K562 (cell line): ENCODE data around the gene IKZF3.

Experiments
- BHLHE40 ChIP-seq: IDR thresholded peaks from 2 replicates; pipeline ENCODE4 v1.6.1; 2011; ENCODE audit warnings: low read length, improper control_type of control experiment
- BRF1 ChIP-seq: IDR thresholded peaks from 3 replicates; pipeline ENCODE4 v1.6.1; 2011; ENCODE audit warnings: borderline replicate concordance, mild to moderate bottlenecking; ENCODE audit not compliant: insufficient read length; ENCODE audit errors: extremely low read depth
- CLOCK ChIP-seq: fragments of 250-450 bp; sonication (Bioruptor Pico); IDR thresholded peaks from 2 replicates; pipeline ENCODE4 v1.4.0; 2020; ENCODE audit warnings: mild to moderate bottlenecking, moderate library complexity, borderline replicate concordance
- FOSL1 ChIP-seq: fragments of 200-800 bp; sonication (Bioruptor generic); conservative IDR thresholded peaks from 2 replicates; pipeline ENCODE4 v1.6.1; 2016; ENCODE audit warnings: missing genetic modification characterization, missing compliant biosample characterization
- HES1 ChIP-seq: fragments of 450-650 bp; IDR thresholded peaks from 2 replicates; pipeline ENCODE4 v1.6.1; 2016; ENCODE audit warnings: low read depth, mild to moderate bottlenecking, moderate library complexity
- HEY1 ChIP-seq: fragments of 250-450 bp; sonication (Bioruptor Pico); IDR thresholded peaks from 2 replicates; pipeline ENCODE4 v1.5.0; 2020; ENCODE audit warnings: mild to moderate bottlenecking, moderate library complexity, borderline replicate concordance
- KDM1A ChIP-seq, 2 experiments: fragments of 450-650 bp; IDR thresholded peaks; 2 replicates each; pipeline ENCODE4 v1.6.1; 2016; ENCODE audit warnings: mild to moderate bottlenecking in 2 of 2
- KLF13 ChIP-seq: fragments of 450-650 bp; IDR thresholded peaks from 2 replicates; pipeline ENCODE4 v1.6.1; 2016; ENCODE audit warnings: missing genetic modification characterization, low read depth, mild to moderate bottlenecking, missing compliant biosample characterization, moderate library complexity, borderline replicate concordance
- MEF2A ChIP-seq: IDR thresholded peaks from 2 replicates; pipeline ENCODE4 v1.6.1; 2011; ENCODE audit warnings: low read depth, mild to moderate bottlenecking, low read length, moderate library complexity; ENCODE audit not compliant: control insufficient read depth
- RBM22 ChIP-seq: fragments of 200-400 bp; formaldehyde crosslinking; IDR thresholded peaks from 2 replicates; pipeline ENCODE4 v1.6.1; 2018; ENCODE audit warnings: low read length, low read depth; ENCODE audit not compliant: poor library complexity, severe bottlenecking
- RFX5 ChIP-seq: IDR thresholded peaks from 2 replicates; pipeline ENCODE4 v1.6.1; 2011; ENCODE audit warnings: low read depth, mild to moderate bottlenecking, improper control_type of control experiment, low read length
- ZNF561 ChIP-seq: fragments of 450-650 bp; formaldehyde crosslinking; conservative IDR thresholded peaks from 2 replicates; pipeline ENCODE4 v1.4.0; 2020; ENCODE audit warnings: mild to moderate bottlenecking, moderate library complexity
- ZNF583 ChIP-seq: fragments of 250-450 bp; sonication (Bioruptor Pico); IDR thresholded peaks from 2 replicates; pipeline ENCODE4 v1.4.0; 2020

- TF ChIP-seq CLOCK (CRISPR knock-in tag) = no peak
- no peak for TF ChIP-seq KDM1A (IDR thresholded peaks at IDR 0.05)
- no peak for TF ChIP-seq FOSL1 (tag)
- no peak for TF ChIP-seq HEY1 (CRISPR knock-in tag)
- TF ChIP-seq BRF1 = no peak
- no peak for TF ChIP-seq RBM22
- TF ChIP-seq HES1 = no peak
- no peak for TF ChIP-seq MEF2A
- TF ChIP-seq ZNF561 (CRISPR knock-in tag) = no peak
- no peak for TF ChIP-seq ZNF583 (CRISPR knock-in tag)
- TF ChIP-seq RFX5 = no peak
- TF ChIP-seq KLF13 (tag) = no peak
- TF ChIP-seq BHLHE40 = no peak
Observed at GRCh38 chr17:39719563-39720355, 144.4 kb downstream of the IKZF3 start.
